DOHH2 (cell line): ENCODE measurements around the gene PDF.

Experiments
- H3F3A ChIP-seq: fragments of 200-600 bp; sonication (generic), shearing (Covaris generic); 2 replicates; pipeline ENCODE4 v1.6.0; 2016; ENCODE audit warnings: antibody characterized with exemption, mild to moderate bottlenecking; ENCODE audit not compliant: control insufficient read depth, insufficient read depth
- H3K27ac ChIP-seq: fragments of 200-600 bp; sonication (generic); 2 replicates; pipeline ENCODE4 v1.5.1; 2014; ENCODE audit warnings: low read depth, mild to moderate bottlenecking, low read length, moderate library complexity
- H3K27me3 ChIP-seq: fragments of 200-600 bp; sonication (generic); 2 replicates; pipeline ENCODE4 v1.6.1; 2014; ENCODE audit warnings: mild to moderate bottlenecking, low read length, mixed read lengths; ENCODE audit not compliant: control insufficient read depth
- H3K36me3 ChIP-seq: fragments of 200-600 bp; sonication (generic); 2 replicates; pipeline ENCODE4 v1.6.1; 2014; ENCODE audit warnings: mild to moderate bottlenecking, low read length, moderate library complexity, mixed read lengths; ENCODE audit not compliant: control insufficient read depth
- H3K4me1 ChIP-seq: fragments of 200-600 bp; sonication (generic); 2 replicates; pipeline ENCODE4 v1.6.1; 2014; ENCODE audit warnings: mild to moderate bottlenecking, low read length, mixed read lengths; ENCODE audit not compliant: control insufficient read depth
- H3K4me2 ChIP-seq: fragments of 200-600 bp; sonication (generic); 2 replicates; pipeline ENCODE4 v1.6.0; 2014; ENCODE audit warnings: mild to moderate bottlenecking, low read length, moderate library complexity
- H3K4me3 ChIP-seq: fragments of 200-600 bp; sonication (generic); 2 replicates; pipeline ENCODE4 v1.5.1; 2014; ENCODE audit warnings: mild to moderate bottlenecking, low read length, mixed read lengths
- H3K79me2 ChIP-seq: fragments of 200-600 bp; sonication (generic); 2 replicates; pipeline ENCODE4 v1.6.1; 2014; ENCODE audit warnings: mild to moderate bottlenecking, low read length, mixed read lengths; ENCODE audit not compliant: control insufficient read depth
- H3K9me2 ChIP-seq: fragments of 200-600 bp; sonication (generic); replicated peaks from 2 replicates; pipeline ENCODE4 v1.6.1; 2014; ENCODE audit warnings: mild to moderate bottlenecking, low read length, mixed read lengths; ENCODE audit not compliant: control insufficient read depth
- H3K9me3 ChIP-seq: fragments of 200-600 bp; sonication (generic); 2 replicates; pipeline ENCODE4 v1.6.1; 2014; ENCODE audit warnings: antibody characterized with exemption, low read length, mixed read lengths; ENCODE audit not compliant: control insufficient read depth, insufficient read depth
- H4K20me1 ChIP-seq: fragments of 200-600 bp; sonication (generic); 2 replicates; pipeline ENCODE4 v1.6.0; 2014; ENCODE audit warnings: low read depth, mild to moderate bottlenecking, antibody characterized with exemption, low read length, moderate library complexity; ENCODE audit not compliant: control insufficient read depth, insufficient read depth
- CTCF ChIP-seq: fragments of 200-600 bp; sonication (generic); IDR thresholded peaks from one replicate; pipeline ENCODE4 v1.5.1; 2014; ENCODE audit warnings: antibody characterized with exemption, mild to moderate bottlenecking, low read depth, low read length; ENCODE audit not compliant: poor library complexity, severe bottlenecking
- EZH2phosphoT487 ChIP-seq: fragments of 200-600 bp; sonication (generic); IDR thresholded peaks from 2 replicates; pipeline ENCODE4 v1.6.1; 2017; ENCODE audit warnings: borderline replicate concordance, mild to moderate bottlenecking, antibody characterized with exemption, low read length, moderate library complexity, mixed read lengths

Gene PDF

GRCh38 chr16:69324585-69325253 is 5.7 kb downstream of the PDF start:
- Histone ChIP-seq H3K27me3 (no peaks in the 10 kb centered on the region), H3K9me3 (no peaks in the 10 kb centered on the region), H3K4me2 (no peak overlapping the region), H3K9me2 (no peaks in the 10 kb centered on the region), H3K36me3 (peaks cover 98% of the 10 kb centered on the region), H3F3A (peaks cover 11% of the 10 kb centered on the region), H3K4me1 (peaks cover 50% of the 10 kb centered on the region), H3K27ac (no peak overlapping the region), H4K20me1 (peaks cover 36% of the 10 kb centered on the region; the same call in 1 of the 2 replicates), H3K79me2 (peaks cover 96% of the 10 kb centered on the region), H3K4me3 (no peak overlapping the region)
- TF ChIP-seq EZH2phosphoT487 (no peak), CTCF (no peak)

- TF ChIP-seq CTCF, result no peak
- no peak for TF ChIP-seq EZH2phosphoT487
- Histone ChIP-seq H3K9me3 (no peaks in the 10 kb centered on the region), H3K27me3 (no peaks in the 10 kb centered on the region), H3K36me3 (peaks cover 98% of the 10 kb centered on the region), H3F3A (peaks cover 11% of the 10 kb centered on the region), H3K9me2 (no peaks in the 10 kb centered on the region), H3K27ac (no peak overlapping the region), H3K4me1 (peaks cover 45% of the 10 kb centered on the region), H3K79me2 (peaks cover 90% of the 10 kb centered on the region), H4K20me1 (peaks cover 32% of the 10 kb centered on the region; the same call in 1 of the 2 replicates), H3K4me3 (no peak overlapping the region), H3K4me2 (no peak overlapping the region)
These were observed 6.3 kb downstream of the PDF start for GRCh38 chr16:69324013-69324531.

GRCh38 chr16:69323415-69323814 is 7.0 kb downstream of the PDF start:
- no peaks in the 10 kb centered on the region for H3K9me2 ChIP-seq
- TF ChIP-seq EZH2phosphoT487, result no peak
- H3K9me3 ChIP-seq, result no peaks in the 10 kb centered on the region
- peaks cover 25% of the 10 kb centered on the region; the same call in 1 of the 2 replicates for H4K20me1 ChIP-seq
- H3F3A ChIP-seq, result peaks cover 10% of the 10 kb centered on the region
- no peaks in the 10 kb centered on the region for H3K27me3 ChIP-seq
- peaks cover 98% of the 10 kb centered on the region for H3K36me3 ChIP-seq
- H3K4me1 ChIP-seq, result peaks cover 38% of the 10 kb centered on the region
- no peak overlapping the region for H3K4me2 ChIP-seq
- no peak overlapping the region for H3K27ac ChIP-seq
- no peak overlapping the region for H3K4me3 ChIP-seq
- peaks cover 83% of the 10 kb centered on the region for H3K79me2 ChIP-seq

GRCh38 chr16:69322343-69322742 is 8.0 kb downstream of the PDF start:
- H3K27ac ChIP-seq, result no peak overlapping the region

More at GRCh38 chr16:69322343-69322742, 8.0 kb downstream of the PDF start:
- Histone ChIP-seq H3K4me3 (no peak overlapping the region), H3K79me2 (peaks cover 78% of the 10 kb centered on the region), H3K36me3 (peaks cover 93% of the 10 kb centered on the region), H3K27me3 (no peaks in the 10 kb centered on the region), H4K20me1 (peaks cover 23% of the 10 kb centered on the region; the same call in 1 of the 2 replicates), H3K4me2 (no peak overlapping the region), H3K4me1 (peaks cover 28% of the 10 kb centered on the region), H3F3A (peaks cover 3% of the 10 kb centered on the region; the same call in 1 of the 2 replicates), H3K9me2 (no peaks in the 10 kb centered on the region), H3K9me3 (no peaks in the 10 kb centered on the region)
- no peak for TF ChIP-seq EZH2phosphoT487
